ENCODE results near the gene COL11A2.
"Not testable (repeated sequence)": the region's sequence is repeated elsewhere in the genome, so short reads cannot be mapped to it uniquely, and the experiment has no call there.

COL11A2 gene

DNA sequence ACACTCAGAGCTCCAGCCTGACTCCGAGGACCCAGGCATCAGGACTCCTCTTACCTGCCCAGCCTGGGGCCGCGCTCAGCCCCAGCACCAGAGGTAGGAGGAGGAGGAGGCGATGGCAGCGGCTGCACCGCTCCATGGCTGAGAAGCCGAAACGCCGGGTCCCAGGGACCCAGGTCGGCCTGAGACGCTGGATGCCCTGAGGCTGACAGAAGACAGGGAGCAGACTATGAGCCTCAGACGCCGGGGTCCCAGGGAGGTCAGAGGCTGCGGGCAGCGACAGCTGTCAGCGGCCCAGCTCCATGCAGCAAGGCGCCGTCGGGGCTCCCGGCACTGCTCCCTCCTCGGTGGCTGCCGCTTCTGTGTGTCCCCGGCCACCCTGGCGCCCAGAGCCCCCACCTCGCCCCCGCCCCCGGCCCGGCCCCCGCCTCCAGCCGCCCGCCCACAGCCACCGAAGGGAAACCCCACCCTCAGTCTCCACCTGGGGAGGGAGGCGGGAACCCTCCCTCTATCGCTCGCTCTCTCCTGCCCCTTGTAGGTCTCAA is at the start of gene COL11A2:
Gene COL11A2 (minus strand): TSS at position 363 of the 542 bp plus-strand sequence. CDS start 227 bp downstream, at position 136.
- DNase-seq (ENCODE audit: low read depth in 2 of 2): no peak

DNA sequence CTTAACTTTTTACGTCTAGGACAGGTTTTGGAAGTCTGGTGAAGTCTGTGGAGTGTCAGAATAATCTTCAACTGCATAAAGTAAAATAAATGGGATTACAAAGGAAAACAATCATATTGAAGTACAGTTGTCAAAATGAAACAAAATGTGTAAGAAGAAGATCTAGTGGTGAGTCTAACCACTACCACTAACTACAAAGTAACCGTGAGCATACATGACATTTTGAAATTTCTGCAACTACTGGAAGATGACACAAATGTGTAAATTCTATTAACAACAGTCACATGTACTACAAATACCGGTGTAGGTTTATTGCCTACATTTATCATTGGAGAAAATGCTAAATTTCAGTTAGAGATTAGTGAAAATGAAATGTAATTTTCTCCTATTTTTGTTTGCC is 49.7 kb upstream of the COL11A2 start:
- no peak for DNase-seq (ENCODE audit: low read depth in 2 of 2)

DNA sequence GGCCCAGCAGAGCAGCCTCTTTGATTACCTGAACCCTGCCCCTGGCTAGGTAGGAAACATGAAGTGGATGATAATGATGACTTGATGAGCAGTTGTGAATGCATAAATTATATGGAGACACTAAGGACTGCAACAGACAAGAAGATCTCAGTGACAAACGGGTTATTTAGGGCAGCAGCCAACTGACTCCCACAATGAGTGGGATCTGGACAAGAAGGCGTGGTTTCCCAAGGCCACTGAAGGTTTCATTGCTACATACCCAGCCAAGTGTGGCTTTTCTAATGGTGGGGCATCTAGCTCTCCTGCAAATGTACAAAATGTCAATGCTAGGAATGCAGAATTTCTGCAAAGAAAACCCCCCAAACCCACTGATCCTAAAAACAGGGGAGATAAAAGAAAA is 45.5 kb upstream of the COL11A2 start:
- no peak for DNase-seq (ENCODE audit: low read depth in 2 of 2)

DNA sequence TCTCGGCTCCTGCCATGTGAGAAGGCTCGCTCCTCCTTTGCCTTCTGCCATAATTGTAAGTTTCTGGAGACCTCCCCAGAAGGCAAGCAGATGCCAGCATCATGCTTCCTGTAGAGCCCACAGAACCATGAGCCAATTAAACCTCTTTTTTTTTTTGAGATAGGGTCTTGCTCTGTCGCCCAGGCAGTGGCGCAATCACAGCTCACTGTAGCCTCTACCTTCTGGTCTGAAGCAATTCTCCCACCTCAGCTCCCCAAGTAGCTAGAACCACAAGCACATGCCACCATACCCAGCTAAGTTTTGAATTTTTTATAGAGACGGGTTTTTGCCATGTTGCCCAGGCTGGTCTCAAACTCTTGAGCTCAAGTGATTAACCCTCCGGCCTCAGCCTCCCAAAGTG is 44.6 kb upstream of the COL11A2 start:
- no peak for DNase-seq (ENCODE audit: low read depth in 2 of 2)

DNA sequence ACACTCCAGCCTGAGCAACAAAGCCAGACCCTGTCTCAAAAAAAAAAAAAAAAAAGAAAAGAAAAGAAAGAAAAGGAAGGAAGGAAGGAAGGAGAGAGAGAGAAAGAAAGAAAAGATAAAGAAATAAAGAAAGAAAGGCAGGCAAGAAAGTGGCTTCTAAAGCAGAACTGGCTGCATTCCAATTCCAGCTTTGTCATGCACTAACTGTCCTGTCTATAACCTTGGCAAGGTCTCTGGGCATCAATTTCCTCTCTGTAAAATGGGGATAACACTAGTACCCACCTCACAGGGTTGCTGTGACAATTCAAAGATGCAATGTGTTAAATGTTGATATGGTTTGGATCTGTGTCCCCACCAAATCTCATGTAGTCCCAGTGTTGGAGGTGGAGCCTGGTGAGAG is 44.1 kb upstream of the COL11A2 start:
- DNase-seq (ENCODE audit: low read depth in 2 of 2): no peak

DNA sequence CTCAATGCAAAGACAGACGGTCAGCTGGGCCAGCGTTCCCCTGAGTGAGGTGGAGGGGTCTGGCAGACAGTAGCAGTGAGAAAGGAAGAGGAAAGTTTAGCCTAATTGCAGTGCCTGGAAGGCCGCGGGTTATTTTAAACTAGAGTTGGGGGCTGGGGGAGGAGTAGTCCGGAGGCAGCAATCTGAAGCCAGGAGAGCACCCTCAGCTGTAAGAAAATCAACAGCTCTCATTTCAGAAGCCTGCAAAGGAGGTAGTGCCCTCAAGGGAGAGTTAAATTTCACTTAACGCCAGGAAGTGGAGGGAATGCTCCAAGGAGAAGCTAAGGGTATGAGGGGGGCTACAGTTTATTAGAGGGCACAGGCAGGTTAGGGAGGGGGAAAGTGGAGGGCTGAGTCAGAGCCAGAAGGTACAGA is 43.0 kb upstream of the COL11A2 start:
- no peak for DNase-seq (ENCODE audit: low read depth in 2 of 2)

DNA sequence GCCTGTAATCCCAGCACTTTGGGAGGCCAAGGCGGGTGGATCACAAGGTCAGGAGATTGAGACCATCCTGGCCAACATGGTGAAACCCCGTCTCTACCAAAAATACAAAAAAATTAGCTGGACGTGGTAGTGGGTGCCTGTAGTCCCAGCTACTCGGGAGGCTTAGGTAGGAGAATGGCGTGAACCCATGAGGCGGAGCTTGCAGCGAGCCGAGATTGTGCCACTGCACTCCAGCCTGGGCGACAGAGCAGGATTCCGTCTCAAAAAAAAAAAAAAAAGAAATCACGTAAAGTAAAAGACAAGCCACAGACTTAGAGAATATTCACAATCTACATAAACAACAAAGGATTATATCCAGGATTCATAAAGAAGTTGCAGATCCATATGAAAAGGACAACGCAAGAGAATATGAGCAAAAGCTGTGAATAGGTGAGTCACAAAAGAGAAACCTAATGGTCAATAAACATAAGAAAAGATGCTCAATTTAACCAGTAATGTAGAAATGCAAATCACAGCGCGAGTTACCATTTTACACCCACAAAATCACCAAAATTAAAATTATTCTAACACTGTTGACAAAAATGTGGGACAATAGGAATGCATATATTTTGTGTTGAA is 34.3 kb upstream of the COL11A2 start:
- DNase-seq (ENCODE audit: low read depth in 2 of 2): not testable (repeated sequence)

DNA sequence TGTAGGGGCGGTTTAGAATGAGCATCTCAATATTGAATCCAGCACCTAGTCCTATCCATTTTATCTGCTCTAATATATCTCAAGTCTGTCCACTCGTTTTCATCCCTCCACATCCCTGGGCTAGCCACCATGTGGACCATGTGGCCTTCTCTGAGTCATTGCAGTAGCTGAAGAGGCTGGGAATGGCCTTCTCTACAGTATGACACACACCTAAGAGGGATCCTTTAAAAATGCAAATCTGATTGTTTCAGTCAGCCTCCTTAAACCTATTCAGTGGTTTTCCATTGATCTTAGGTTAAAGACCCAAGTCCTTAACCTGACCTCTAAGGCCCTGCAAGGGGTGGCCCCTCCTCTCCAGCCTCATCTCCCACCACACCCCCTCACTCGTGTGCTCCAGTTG is 25.4 kb upstream of the COL11A2 start:
- no peak for DNase-seq (ENCODE audit: low read depth in 2 of 2)

DNA sequence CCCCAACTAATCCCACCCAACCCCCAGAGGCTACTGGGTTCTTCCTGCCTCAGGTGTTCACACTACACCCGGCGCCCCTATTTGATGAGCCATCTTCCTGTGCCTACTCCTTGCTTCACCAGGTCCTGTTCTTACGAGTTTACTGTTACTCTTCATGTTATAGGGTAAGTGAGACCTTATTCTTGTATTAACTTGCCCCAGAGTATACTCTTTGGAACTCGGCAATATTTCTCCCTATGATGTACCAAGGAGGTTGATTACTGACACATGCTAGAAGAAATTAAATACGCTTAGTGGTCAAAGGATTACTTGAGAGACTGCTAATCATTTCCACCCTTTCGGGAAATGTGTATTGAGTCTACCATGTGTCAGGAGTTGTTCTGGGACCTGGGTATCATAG is 25.0 kb upstream of the COL11A2 start:
- no peak for DNase-seq (ENCODE audit: low read depth in 2 of 2)

DNA sequence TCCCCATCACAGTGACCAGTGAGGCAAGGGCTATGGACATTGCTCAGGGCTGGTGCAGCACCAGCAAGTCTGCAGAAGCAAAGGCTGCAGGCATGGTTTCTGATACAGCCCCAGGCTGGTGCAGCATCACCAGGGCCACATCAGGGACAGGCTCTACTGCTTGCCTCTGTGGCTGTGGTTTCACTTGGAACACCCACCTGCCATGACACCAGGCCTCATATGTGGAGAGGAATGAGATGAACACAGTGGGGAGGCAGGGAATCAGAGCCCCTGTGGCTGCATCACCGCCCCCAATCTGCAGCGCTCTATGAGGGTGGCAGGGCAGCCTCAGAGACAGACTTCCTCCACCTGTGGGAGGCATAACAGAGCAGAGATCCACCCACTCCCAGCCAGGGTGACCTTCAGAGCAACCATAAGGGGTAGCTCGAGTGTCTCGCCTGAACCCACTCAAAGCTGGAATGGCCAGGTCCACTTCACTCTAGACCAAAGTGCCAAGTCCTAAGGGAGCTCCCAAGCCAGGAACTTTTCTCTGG is 23.9 kb upstream of the COL11A2 start:
- no peak for DNase-seq (ENCODE audit: low read depth in 2 of 2)

DNA sequence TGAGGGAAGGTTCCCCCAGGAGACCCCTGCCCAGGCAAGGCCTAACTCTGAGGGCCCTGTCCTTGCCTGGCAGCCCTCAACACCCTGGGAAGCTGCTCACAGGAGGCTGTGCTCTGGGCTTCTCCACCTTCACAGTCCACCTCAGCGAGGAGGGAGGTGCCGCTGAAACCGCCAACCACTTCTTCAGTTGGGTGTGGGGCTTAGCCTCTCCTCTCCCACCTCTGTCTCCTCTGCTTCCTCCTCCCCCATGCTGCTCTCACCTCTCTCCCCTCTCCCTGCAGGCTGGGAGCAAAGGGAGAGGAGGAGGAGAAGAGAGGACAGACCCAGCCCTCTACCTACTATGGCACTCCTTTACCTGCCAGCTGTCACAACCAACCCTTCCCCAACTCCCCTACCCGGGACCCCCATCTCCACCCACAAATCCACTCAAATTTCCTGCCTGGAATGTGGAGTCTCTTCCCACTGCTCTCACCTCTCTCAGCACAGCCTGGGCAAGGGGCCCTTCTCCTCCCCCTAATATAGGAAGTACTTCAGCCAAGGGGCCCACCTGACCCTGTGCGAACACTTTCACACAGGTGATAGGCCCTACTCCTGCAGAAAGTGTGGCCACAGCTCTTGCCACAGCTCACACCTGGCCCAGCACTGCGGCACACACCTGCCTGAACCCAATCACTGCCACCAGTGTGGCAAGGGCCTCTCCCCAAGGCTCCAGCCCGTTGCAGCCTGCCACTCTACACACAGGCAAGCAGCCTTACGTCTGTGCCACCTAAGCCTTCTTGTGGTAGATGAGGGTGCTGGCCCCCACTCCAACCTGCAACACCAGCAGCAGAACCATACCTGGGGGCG is 23.2 kb upstream of the COL11A2 start:
- DNase-seq (ENCODE audit: low read depth in 2 of 2): no peak

DNA sequence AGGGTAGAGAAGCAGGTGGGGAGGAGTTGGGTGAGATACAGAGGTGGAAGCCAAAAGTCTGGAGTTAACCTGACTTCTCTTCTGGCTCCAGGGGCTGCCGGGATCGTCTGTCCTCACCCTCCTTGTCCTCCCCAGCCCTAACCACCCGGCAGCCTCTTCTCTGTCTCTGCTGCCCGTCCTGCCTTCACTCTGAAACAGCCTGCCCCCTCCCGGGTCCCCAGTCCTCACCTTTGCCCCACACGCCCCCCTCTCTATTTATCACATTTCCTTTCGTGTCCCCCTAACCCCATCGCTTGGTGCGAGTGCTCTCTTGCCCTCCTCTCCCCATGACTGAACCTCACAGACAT is 21.7 kb upstream of the COL11A2 start:
- DNase-seq (ENCODE audit: low read depth in 2 of 2): no peak

DNA sequence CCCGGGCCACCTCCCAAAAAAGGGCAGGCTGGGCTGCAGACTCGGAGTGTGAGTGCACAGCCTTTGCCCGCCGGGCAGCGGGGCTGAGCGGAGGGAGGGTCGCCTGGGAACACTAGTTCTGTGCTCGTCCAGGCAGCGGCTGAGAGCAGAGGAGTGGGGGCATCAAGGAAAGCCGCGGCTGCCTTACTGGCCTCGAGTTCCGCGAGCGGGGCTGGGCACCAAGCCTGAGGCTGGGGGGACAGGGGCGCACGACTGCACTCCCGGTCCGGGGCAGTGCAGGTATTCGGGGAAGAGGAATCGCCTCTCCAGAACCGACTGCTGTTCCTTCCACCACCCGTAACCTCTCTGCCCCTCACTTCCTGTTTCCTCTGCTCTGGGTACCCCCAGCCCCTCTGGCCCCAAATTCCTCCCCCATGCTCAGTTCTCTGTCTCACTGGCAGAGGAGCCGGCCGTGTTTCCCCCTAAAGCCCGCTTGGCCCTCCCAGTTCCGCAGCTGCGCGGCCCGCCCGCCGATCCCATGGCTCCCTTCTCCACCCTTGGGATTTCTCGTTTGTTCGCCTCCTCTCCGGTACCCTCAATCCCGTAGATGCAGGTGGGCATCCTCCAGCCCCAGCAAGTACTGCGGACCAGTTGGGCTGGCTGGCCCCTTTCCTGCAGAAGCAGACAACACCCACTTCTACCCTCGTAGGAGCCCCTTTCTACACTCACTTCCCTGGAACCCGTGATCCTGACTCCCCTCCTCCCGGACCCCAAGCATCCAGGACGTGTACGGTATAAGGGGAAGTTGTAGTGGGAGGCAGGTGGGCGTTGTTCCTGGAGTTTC is 21.1 kb upstream of the COL11A2 start:
- no peak for DNase-seq (ENCODE audit: low read depth in 2 of 2)

DNA sequence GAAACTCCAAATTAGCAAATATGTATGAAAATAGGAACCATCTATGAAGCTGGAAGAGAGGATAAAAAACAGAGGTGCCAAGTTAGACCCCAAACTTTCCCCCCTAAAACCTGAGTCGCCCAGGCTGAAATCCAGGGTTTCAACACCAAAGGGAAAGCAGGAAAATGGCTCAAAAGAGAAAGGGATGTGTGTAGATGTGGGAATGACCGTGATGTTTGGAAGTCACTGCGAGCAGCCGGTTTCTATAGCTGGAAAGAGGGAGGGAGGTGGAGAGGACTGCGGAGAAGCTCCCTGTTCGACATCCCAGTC is 20.5 kb upstream of the COL11A2 start:
- DNase-seq (ENCODE audit: low read depth in 2 of 2): no peak

DNA sequence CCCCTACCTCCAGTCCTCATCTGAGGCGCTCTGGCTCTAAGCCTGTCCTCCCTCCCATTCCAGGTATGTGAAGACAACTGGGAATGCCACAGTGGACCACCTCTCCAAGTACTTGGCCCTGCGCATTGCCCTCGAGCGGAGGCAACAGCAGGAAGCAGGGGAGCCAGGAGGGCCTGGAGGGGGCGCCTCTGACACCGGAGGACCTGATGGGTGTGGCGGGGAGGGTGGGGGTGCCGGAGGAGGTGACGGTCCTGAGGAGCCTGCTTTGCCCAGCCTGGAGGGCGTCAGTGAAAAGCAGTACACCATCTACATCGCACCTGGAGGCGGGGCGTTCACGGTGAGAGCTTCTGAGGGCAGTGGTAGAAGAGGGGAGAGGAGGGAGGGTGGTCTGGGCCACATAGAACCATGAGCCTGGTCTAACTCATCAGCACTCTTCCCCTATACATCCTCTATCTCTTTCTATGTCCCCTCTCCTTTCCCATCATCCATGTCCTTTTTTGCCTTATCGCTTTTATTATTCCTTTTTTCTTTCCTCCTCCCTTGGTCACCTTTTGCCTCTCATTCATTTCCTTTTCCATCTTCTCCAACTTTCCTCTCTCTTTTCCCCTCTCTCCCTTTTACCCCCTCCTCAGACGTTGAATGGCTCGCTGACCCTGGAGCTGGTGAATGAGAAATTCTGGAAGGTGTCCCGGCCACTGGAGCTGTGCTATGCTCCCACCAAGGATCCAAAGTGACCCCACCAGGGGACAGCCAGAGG is 19.6 kb upstream of the COL11A2 start:
- DNase-seq (ENCODE audit: low read depth in 2 of 2): no peak

DNA sequence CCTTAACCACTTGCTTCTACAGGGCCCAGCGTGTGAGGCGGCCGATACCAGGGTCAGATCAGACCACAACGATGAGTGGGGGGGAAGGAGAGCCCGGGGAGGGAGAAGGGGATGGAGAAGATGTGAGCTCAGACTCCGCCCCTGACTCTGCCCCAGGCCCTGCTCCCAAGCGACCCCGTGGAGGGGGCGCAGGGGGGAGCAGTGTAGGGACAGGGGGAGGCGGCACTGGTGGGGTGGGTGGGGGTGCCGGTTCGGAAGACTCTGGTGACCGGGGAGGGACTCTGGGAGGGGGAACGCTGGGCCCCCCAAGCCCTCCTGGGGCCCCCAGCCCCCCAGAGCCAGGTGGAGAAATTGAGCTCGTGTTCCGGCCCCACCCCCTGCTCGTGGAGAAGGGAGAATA is 18.9 kb upstream of the COL11A2 start:
- no peak for DNase-seq (ENCODE audit: low read depth in 2 of 2)

DNA sequence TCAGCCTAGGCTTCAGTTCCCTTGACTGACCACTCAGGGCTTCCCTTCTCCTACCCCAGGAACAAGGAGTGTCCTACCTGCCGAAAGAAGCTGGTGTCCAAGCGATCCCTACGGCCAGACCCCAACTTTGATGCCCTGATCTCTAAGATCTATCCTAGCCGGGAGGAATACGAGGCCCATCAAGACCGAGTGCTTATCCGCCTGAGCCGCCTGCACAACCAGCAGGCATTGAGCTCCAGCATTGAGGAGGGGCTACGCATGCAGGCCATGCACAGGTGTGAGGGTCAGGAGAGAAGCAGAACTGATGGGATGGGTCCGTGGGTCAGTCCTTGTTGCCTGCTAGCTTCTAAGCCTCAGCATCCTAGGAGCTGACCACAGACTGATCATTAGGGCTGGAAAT is 17.6 kb upstream of the COL11A2 start:
- DNase-seq (ENCODE audit: low read depth in 2 of 2): no peak

DNA sequence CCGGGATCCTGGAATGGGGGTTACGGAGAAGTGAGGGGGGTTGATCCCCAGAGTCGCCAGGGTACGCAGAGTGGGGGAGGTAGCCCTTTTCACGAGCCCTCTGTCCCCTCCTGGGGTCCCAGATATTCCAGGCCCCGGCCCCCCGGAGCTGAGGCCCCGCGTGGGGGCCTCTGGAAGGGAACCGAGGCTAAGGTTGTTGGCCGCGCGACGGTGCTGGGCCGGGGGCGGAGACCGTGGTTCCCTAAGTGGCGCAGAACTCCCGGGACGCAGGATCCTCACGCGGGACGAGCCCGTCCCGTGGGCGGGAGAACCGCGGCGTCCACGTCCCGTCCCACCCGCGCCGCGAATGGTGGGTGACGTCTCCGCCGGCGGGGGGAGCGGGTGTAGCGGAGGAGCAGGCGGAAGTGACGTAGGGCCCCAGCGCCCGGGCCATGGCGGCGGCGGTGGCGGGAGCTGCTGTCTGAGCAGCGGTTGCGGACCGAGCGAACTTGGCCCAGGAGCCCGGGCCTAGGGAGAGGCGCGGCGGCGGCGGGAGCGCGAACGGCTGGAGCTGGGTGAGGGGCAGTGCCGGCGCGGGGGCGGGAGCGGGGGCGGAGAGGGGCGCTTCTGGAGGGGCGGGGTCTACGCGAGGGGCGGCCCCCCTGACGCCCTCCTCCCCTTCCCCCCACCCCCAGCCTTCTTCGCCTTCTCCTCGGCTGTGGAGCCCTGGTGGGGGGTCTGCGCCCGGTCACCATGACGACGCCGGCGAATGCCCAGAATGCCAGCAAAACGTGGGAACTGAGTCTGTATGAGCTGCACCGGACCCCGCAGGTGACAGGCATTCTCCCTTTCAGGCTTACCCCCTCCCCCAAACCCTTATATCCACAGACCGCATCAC is 16.1 kb upstream of the COL11A2 start, which contains the start of gene RING1:
Gene RING1 (plus strand): TSS at position 410 of the 877 bp plus-strand sequence. CDS start 323 bp downstream, at position 733.
- peak in 1 of 2 experiments; percentile 45 for DNase-seq (ENCODE audit: low read depth in 2 of 2)

DNA sequence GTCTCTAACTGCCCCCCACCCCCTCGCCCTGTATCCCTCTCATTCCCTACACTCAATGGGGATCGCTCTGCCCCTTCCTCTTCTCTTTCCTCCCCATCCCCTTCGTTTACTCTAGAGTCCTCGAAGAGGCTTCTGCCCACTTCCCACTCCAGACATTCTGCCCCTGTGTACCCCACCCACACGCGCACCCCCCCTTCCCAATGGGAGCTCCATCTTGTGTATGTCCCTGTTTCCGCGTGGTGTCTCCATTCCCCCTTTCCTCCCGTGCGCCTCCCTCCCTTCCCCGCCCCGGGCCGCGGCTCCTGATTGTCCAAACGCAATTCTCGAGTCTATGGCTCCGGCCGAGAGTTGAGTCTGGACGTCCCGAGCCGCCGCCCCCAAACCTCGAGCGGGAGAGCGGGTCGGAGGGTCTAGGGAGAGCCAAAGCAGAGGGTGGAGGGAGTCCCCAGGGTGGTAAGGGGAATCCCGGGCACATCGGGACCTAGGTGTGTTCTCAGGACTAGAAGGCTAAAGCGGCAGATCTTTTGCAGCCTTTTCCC is 15.4 kb upstream of the COL11A2 start:
- no peak for DNase-seq (ENCODE audit: low read depth in 2 of 2)
